ENCODE data around the gene SELENOT. TPM values are rescaled to one million over a fixed set of nuclear protein-coding genes. Genes with fewer than 3 reads are reported as not detected.

The SELENOT gene
- total RNA-seq, 1 donor: 87.9 TPM

- TF ChIP-seq CTCF (IDR thresholded peaks at IDR 0.05; ENCODE audit: extremely low read depth, low read depth, low read length): no peak
- H4K20me1 ChIP-seq (ENCODE audit: insufficient read depth, low read length): no peaks in the 10 kb centered on the region
- no peak for DNase-seq (ENCODE audit: insufficient read length, low spot score, missing footprints)
- H3K27me3 ChIP-seq (ENCODE audit: insufficient read depth, low read length): peaks cover 11% of the 10 kb centered on the region
- H3K9me3 ChIP-seq (ENCODE audit: low read depth, low read length): no peaks in the 10 kb centered on the region
- H3K27ac ChIP-seq (ENCODE audit: low read depth, low read length): no peak overlapping the region
- H3K4me2 ChIP-seq (ENCODE audit: insufficient read depth, low read length): no peak overlapping the region
- H2AFZ ChIP-seq (ENCODE audit: low read length): no peak overlapping the region
- no peaks in the 10 kb centered on the region for H3K36me3 ChIP-seq (ENCODE audit: insufficient read depth, low read length)
- no peaks in the 10 kb centered on the region for H3K4me1 ChIP-seq (ENCODE audit: insufficient read depth, low read length)
- no peaks in the 10 kb centered on the region for H3K79me2 ChIP-seq (ENCODE audit: insufficient read depth, low read length)
- H3K4me3 ChIP-seq (ENCODE audit: insufficient read depth, low read length): no peak overlapping the region
Measured at GRCh38 chr3:150663461-150663860, 60.3 kb downstream of the SELENOT start.

DNA sequence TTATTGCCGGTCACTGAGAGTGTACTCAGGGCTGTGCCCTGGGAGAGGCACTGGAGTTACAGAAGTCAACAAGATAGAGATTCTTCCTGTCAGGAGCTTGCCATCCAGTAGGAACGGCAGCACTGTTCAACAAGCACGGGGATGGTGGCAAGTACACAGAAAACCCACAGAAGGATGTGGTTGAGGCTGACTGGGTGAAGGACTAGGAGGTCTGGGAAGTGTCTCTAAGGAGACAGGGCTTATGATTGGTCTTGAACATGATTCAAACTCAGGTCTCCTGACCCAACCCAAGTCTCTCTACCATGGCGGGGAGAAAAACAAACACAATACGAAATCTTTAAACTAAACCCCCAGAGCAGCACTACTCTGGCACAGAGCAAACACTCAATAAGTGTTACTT lies 63.0 kb downstream of the SELENOT start:
- Histone ChIP-seq H3K4me2 (ENCODE audit: insufficient read depth, low read length) (no peak overlapping the region), H3K36me3 (ENCODE audit: insufficient read depth, low read length) (no peaks in the 10 kb centered on the region), H3K27ac (ENCODE audit: low read depth, low read length) (no peak overlapping the region), H3K27me3 (ENCODE audit: insufficient read depth, low read length) (peaks cover 12% of the 10 kb centered on the region), H3K4me1 (ENCODE audit: insufficient read depth, low read length) (no peaks in the 10 kb centered on the region), H2AFZ (ENCODE audit: low read length) (no peak overlapping the region), H4K20me1 (ENCODE audit: insufficient read depth, low read length) (no peaks in the 10 kb centered on the region), H3K4me3 (ENCODE audit: insufficient read depth, low read length) (no peak overlapping the region), H3K9me3 (ENCODE audit: low read depth, low read length) (no peaks in the 10 kb centered on the region), H3K79me2 (ENCODE audit: insufficient read depth, low read length) (no peaks in the 10 kb centered on the region)
- TF ChIP-seq CTCF (IDR thresholded peaks at IDR 0.05; ENCODE audit: extremely low read depth, low read depth, low read length): no peak
- DNase-seq (ENCODE audit: insufficient read length, low spot score, missing footprints): peak; percentile 34

DNA sequence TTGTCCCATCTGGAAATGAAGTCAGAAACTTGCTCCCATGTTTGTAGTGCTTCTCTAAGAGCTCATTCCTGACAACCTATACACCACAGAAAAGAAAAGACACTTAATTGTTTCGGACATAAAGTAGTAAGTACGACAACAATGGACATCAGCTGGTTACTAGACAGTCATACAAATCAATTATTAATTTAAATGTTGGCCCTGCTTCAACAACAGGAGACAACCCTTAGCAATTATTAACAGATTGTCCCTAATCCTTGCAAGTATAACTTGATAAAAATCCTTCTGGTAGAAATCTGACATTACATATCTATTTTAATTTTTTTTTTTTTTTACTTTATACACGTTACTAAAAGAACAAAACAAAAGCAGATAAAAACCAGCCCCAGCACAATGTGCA lies 70.8 kb downstream of the SELENOT start:
- no peak for TF ChIP-seq CTCF (IDR thresholded peaks at IDR 0.05; ENCODE audit: extremely low read depth, low read depth, low read length)
- no peaks in the 10 kb centered on the region for H4K20me1 ChIP-seq (ENCODE audit: insufficient read depth, low read length)
- H3K36me3 ChIP-seq (ENCODE audit: insufficient read depth, low read length): no peaks in the 10 kb centered on the region
- DNase-seq (ENCODE audit: insufficient read length, low spot score, missing footprints): no peak
- H3K79me2 ChIP-seq (ENCODE audit: insufficient read depth, low read length): no peaks in the 10 kb centered on the region
- peaks cover 2% of the 10 kb centered on the region for H3K27me3 ChIP-seq (ENCODE audit: insufficient read depth, low read length)
- H3K4me2 ChIP-seq (ENCODE audit: insufficient read depth, low read length): no peak overlapping the region
- no peak overlapping the region for H3K27ac ChIP-seq (ENCODE audit: low read depth, low read length)
- H3K4me1 ChIP-seq (ENCODE audit: insufficient read depth, low read length): no peaks in the 10 kb centered on the region
- H3K9me3 ChIP-seq (ENCODE audit: low read depth, low read length): no peaks in the 10 kb centered on the region
- H3K4me3 ChIP-seq (ENCODE audit: insufficient read depth, low read length): no peak overlapping the region
- H2AFZ ChIP-seq (ENCODE audit: low read length): no peak overlapping the region

DNA sequence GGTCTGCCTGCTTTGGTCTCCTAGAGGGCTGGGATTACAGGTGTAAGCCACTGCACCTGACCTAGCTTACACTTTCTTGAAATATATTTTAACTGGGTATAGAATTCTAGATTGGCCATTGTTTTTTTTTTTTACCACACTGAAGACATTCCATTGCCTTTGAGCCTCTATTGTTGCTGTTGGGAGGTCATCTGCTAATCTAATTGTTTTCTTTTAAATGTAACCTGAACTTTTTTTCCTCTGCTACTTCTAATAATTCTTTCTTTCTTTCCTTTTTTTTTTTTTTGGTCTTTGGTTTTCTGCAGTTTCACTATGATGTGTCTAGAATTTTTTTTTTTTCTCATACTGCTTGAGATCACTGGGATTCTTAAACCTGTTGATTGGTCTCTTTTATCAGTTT lies 72.5 kb downstream of the SELENOT start:
- Histone ChIP-seq H3K27me3 (ENCODE audit: insufficient read depth, low read length) (no peaks in the 10 kb centered on the region), H3K36me3 (ENCODE audit: insufficient read depth, low read length) (no peaks in the 10 kb centered on the region), H3K4me3 (ENCODE audit: insufficient read depth, low read length) (no peak overlapping the region), H3K9me3 (ENCODE audit: low read depth, low read length) (no peaks in the 10 kb centered on the region), H3K4me2 (ENCODE audit: insufficient read depth, low read length) (no peak overlapping the region), H4K20me1 (ENCODE audit: insufficient read depth, low read length) (no peaks in the 10 kb centered on the region), H2AFZ (ENCODE audit: low read length) (no peak overlapping the region), H3K4me1 (ENCODE audit: insufficient read depth, low read length) (no peaks in the 10 kb centered on the region), H3K79me2 (ENCODE audit: insufficient read depth, low read length) (no peaks in the 10 kb centered on the region), H3K27ac (ENCODE audit: low read depth, low read length) (no peak overlapping the region)
- no peak for TF ChIP-seq CTCF (IDR thresholded peaks at IDR 0.05; ENCODE audit: extremely low read depth, low read depth, low read length)
- DNase-seq (ENCODE audit: insufficient read length, low spot score, missing footprints): no peak

Other genes starting within 250 kb of the SELENOT start
- gene TSC22D2, start 195.0 kb upstream of the SELENOT start, total RNA-seq: 13.4 and 15.3 TPM in 2 replicates
- 97.5 and 124 TPM in 2 replicates for gene SERP1, start 56.8 kb upstream of the SELENOT start, total RNA-seq
- gene EIF2A, start 56.5 kb upstream of the SELENOT start, total RNA-seq: 230 and 238 TPM in 2 replicates
- under 0.01 and 0.29 TPM in 2 replicates for gene ERICH6, start 100.6 kb downstream of the SELENOT start, total RNA-seq
- gene SIAH2, start 159.8 kb downstream of the SELENOT start, total RNA-seq: 35.7 and 36.2 TPM in 2 replicates